Activated CD8-positive, alpha-beta memory T cell treated with anti-CD3 and anti-CD28 coated beads, Interleukin-2, amount 50 U/mL, for 1 hour (primary cell): Measurements from ENCODE around the gene SYNE3.

Experiments used
- DNase-seq: peaks from one replicate; pipeline ENCODE4 v3.0.0-alpha.2; 2020; ENCODE audit errors: extremely low read depth

SYNE3 gene

DNA sequence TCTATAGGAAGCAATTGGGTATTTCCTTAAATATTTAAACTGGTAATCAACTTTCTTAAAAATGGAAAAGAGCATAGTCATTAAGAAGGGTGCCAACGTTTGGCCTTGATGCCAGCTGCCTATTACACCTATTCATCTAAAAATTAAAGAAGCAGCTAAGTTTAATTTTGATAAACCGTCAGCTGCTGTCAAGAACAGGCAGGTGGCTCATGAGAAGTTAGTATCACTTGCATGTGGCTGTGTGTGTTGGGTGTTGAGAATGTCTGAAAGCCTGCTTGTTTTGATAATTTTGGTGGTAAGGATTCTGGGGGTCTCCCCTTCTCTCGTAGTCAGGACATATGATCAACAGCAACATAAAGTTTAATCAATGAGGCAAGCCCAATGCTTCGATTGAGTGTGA, 24.9 kb upstream of the SYNE3 start:
- no peak for DNase-seq

GRCh38 chr14:95540236-95540855, 23.9 kb upstream of the SYNE3 start:
- DNase-seq, result no peak

DNA sequence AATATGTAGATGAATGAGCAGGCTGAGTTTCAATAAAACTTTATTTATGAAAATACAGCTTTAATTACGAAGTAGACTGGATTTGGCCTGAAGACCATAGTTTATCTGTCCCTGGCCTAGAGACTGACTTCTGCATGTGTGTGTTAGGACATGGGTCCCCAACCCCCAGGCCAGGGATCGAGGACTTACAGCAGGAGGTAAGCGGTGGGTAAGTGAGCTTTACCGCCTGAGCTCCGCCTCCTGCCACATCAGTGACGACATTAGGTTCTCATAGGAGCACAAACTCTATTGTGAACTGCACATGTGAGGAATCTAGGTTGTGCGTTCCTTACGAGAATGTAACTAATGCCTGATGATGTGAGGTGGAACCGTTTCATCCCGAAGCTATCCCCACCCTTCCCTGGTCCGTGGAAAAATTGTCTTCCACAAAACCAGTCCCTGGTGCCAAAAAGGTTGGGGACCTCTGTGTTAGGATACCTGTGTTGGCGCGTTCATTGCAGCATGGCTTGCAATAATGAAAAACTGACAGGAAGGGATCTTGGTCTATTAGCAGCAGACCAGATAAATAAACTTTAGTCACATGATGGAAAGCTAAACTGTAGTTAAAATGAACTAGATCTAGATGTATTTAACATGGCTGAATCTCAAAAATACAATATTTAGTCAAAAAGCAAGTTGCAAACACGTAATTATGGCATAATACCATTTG, 22.5 kb upstream of the SYNE3 start:
- DNase-seq, result no peak

DNA sequence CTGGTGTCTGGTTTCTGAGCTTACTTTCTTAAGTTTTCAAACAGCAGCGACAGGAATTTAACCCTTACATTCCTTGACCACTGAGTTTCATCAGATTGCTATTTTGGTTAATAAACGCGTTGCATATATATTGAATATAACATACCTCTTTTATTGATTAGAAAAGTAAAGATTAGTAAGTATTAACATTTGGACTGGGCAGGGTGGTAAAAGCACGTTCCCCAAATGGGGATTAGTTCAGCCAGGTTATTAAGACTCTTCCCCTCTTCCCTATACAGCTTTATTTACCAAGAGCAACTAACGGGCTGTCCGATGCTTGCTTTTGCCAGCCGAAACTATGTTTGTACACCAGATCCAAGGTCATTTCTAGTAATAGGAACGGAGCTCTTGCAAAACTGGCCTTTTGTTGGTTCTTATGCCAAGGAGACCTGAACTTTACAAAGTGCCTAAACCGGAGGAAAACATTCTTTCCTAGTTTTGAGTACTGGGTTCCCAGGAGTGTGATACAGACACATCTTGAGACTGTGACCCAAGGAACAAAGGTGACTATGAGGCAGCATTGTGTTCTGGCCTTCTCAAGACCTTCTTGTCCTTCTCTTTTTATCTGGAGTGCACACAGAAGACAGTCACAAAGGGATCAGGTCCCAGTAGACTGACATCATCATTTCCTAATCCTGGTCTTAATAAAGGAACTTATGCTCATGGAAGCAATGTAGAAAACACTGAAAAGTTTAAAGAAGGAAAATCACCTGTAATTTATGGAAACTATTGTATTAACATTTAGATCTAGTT, 21.0 kb upstream of the SYNE3 start:
- DNase-seq, result no peak

DNA sequence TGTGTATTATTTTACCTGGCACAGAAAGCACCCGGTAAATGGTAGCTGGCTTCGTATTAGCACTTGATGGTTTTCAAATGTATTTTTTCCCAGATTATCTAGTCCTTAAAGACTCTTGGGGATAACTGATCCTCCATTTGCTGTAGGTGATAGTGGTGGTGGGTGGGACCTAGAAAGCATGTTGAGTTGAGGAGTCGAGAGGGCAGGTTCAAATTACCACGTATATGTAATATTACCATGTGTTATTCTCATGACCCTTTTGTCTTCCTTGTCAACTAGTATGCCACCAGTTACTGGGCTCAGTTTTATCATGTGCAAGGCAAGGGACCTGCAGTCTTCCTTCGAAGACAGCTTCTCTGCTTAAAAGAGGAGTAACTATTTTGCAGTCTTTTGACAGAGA, 20.2 kb upstream of the SYNE3 start:
- no peak for DNase-seq

DNA sequence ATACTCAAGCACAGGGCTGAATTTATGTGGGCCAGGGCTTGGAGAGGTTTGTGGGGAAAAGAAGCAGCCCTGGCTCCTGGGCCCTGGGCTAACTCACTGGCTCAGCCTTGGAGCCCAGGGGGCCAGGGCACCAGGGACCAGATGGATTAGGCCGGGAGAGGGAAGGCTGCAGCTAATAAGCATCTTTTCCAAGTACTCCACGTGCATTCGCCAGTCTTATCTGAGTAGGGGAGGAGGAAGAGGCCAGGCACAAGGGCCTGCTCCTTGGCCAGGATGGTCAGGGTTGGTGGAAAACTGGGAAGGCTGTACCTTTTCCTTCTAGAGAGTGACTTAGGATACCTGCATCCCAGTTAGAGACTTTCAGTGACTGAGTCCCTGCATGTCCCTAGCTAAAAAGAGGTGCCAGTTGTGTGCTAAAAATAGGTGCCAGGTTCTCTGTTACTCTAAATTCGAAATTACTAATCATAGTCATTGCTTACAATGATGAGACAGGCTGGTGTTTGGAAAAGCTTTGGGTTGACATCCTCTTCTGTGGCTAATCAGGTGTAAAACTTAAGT, 19.7 kb upstream of the SYNE3 start:
- DNase-seq, result no peak

DNA sequence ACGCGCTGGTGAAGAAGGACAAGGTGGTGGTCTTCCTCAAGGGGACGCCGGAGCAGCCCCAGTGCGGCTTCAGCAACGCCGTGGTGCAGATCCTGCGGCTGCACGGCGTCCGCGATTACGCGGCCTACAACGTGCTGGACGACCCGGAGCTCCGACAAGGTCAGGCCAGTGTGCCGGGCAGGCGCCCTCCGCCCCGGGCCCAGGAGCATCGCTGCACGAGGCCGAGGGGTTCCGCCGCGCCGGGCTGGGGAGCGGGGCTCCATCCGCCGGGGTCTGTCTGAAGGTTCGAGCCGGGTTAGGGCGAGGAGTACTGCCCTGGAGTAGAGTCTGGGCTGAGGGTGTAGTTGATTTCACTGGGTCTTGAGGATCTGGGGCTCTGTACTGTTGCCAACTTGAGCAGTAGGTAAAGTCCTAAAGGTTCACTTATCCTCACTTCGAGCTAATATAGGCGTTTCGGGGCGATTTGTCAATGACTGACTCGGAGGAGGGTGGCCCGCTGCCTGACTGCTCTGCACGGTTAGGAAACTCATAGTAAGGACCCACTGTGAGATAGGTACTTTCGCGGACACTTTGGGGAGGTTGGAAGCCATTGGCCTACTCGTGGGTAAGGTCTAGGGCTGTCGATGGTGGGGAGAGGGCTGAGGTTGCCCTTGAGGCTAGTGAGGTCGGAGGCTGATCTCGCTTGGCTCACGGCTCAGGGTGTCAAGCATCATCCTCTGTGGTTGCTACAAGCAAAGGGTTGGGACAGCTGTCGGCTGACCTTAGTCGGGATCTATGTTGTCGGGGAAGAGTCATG, 19.0 kb upstream of the SYNE3 start:
- DNase-seq, result no peak

DNA sequence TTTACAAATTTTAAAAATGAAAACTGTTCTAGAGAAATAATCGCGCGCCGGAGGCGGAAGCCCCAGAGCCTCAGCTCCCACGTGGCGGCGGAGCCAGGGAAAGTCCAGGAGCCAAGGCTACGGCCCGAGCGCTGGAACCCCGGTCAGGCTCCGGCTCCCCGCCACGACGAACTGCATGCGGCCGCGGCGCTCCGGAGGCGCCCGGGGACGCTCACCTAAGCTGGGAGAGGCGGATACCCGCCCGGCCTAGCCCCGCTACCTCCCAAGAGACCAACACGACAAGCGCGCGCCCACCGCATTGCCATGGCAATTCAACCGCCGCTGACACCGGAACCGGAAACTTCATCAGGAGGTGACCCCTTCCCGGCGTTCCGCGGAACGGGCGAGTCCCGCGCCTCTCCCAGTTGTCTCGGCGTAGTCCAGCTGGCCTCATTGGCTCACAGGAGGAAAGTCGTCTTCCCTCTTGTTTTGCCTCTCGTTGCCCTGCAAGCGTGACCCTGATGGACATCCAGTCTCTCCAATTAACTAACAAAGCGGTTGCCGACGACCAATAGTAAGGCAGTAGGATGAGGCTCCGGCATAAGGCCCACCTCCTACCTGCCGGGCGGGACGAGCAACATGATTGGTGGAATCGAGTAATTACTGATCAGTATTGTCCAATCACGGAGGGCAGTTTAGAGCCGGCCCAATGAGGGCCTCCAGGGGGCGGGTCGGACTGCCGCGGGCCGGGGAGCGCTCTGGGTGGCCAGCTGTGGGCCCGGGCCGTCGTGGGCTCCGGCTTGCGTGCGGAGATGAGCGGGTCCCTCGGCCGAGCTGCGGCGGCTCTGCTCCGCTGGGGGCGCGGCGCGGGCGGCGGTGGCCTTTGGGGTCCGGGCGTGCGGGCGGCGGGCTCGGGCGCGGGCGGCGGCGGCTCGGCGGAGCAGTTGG, 18.1 kb upstream of the SYNE3 start, which contains the start of gene GLRX5:
TSS of gene GLRX5 (plus strand) at position 752 of the 927 bp plus-strand sequence. CDS start at position 792, 40 bp downstream.
- peak; percentile 97 for DNase-seq

GRCh38 chr14:95533822-95534221, 17.4 kb upstream of the SYNE3 start:
- no peak for DNase-seq

- no peak for DNase-seq
Observed at GRCh38 chr14:95533391-95533821, 17.0 kb upstream of the SYNE3 start.

- no peak for DNase-seq
Observed at GRCh38 chr14:95531969-95532368, 15.5 kb upstream of the SYNE3 start.

GRCh38 chr14:95531473-95531872, 15.0 kb upstream of the SYNE3 start:
- DNase-seq, result no peak

- no peak for DNase-seq
Observed at GRCh38 chr14:95530473-95531276, 14.2 kb upstream of the SYNE3 start.

- no peak for DNase-seq
Observed at GRCh38 chr14:95529216-95529615, 12.8 kb upstream of the SYNE3 start.

- DNase-seq, result no peak
Observed at GRCh38 chr14:95527387-95528002, 11.0 kb upstream of the SYNE3 start.

GRCh38 chr14:95526483-95527386, 10.3 kb upstream of the SYNE3 start:
- no peak for DNase-seq

GRCh38 chr14:95525999-95526398, 9.5 kb upstream of the SYNE3 start:
- DNase-seq, result no peak
